Panc1 (cell line): ENCODE measurements around the gene TECR. TPM values are rescaled to one million over a fixed set of nuclear protein-coding genes. Genes with fewer than 3 reads are reported as not detected.
"Not testable (repeated sequence)": the region's sequence is repeated elsewhere in the genome, so short reads cannot be mapped to it uniquely, and the experiment has no call there.

Source experiments
- ATAC-seq: fragments of 200-7000 bp; cut with Tn5 transposase; 2 replicates; pipeline ENCODE4 v1.9.1; 2020; ENCODE audit warnings: mild to moderate bottlenecking, moderate library complexity
- BruUV-seq: library from RNA; stranded (reverse); fragments of 400-500 nt; replicated peaks from 2 replicates; lab custom pipeline; 2021; lab: Mats Ljungman, UMichigan
- CTCF ChIA-PET: fragments of 300-600 bp; sonication (Branson Sonifier 250); formaldehyde crosslinking; loops from one replicate; lab custom pipeline; 2022; ENCODE audit warnings: antibody characterized with exemption; lab: Charles Lee
- POLR2A ChIA-PET: fragments of 300-600 bp; sonication (Branson Sonifier 250); formaldehyde crosslinking; loops from one replicate; lab custom pipeline; 2022; ENCODE audit warnings: antibody characterized with exemption; lab: Charles Lee
- DNase-seq: peaks from one replicate; pipeline ENCODE4 v3.0.0-alpha.2; 2010; ENCODE audit warnings: low read depth, low spot score
- H3K27ac ChIP-seq: 2 replicates; pipeline ENCODE4 v1.5.1; 2011; ENCODE audit warnings: mild to moderate bottlenecking, low read length, inconsistent platforms
- H3K27me3 ChIP-seq: fragments of 200-500 bp; sonication (Bioruptor generic); 2 replicates; pipeline ENCODE4 v1.6.0; 2014; ENCODE audit warnings: low read length, inconsistent platforms; ENCODE audit not compliant: control insufficient read depth, insufficient read depth
- H3K36me3 ChIP-seq: fragments of 200-500 bp; sonication (Bioruptor generic); 2 replicates; pipeline ENCODE4 v1.5.1; 2014; ENCODE audit warnings: inconsistent platforms, mild to moderate bottlenecking, low read length, moderate library complexity; ENCODE audit not compliant: control insufficient read depth, insufficient read depth
- H3K4me1 ChIP-seq: 2 replicates; pipeline ENCODE4 v1.5.1; 2011; ENCODE audit warnings: inconsistent platforms, mild to moderate bottlenecking, low read length, moderate library complexity; ENCODE audit not compliant: control insufficient read depth, insufficient read depth
- H3K4me3 ChIP-seq, 2 experiments: 2 replicates each; pipeline ENCODE4 v1.5.1; 2011 to 2012; ENCODE audit warnings: low read depth in 2 of 2, low read length in 2 of 2, mild to moderate bottlenecking in 2 of 2, inconsistent platforms in 1 of 2, moderate library complexity in 1 of 2
- H3K9me3 ChIP-seq: fragments of 200-500 bp; sonication (Bioruptor generic); 2 replicates; pipeline ENCODE4 v1.5.1; 2014; ENCODE audit warnings: low read depth, mild to moderate bottlenecking, inconsistent platforms, low read length, moderate library complexity; ENCODE audit not compliant: control insufficient read depth, insufficient read depth
- POLR2AphosphoS5 ChIP-seq: IDR thresholded peaks from 2 replicates; pipeline ENCODE4 v1.6.1; 2012; ENCODE audit warnings: mild to moderate bottlenecking, low read depth, low read length, moderate library complexity
- SIN3A ChIP-seq: IDR thresholded peaks from 2 replicates; pipeline ENCODE4 v1.6.1; 2012; ENCODE audit warnings: low read depth, mild to moderate bottlenecking, low read length, moderate library complexity, borderline replicate concordance; ENCODE audit not compliant: insufficient read depth
- TCF7L2 ChIP-seq: IDR thresholded peaks from 2 replicates; pipeline ENCODE4 v1.6.1; 2011; ENCODE audit warnings: mild to moderate bottlenecking, low read depth, low read length, inconsistent platforms
- in situ Hi-C: cut with HindIII; loops from 2 replicates; pipeline ENCODE4 v1.10.0; 2016; ENCODE audit warnings: low sequenced_read_pairs, low pct_unique_long_range_greater_than_20kb
- intact Hi-C: fragments of 100-400 bp; cut with micrococcal nuclease; formaldehyde crosslinking; loops from one replicate; pipeline ENCODE4 v1.10.0; 2022; ENCODE audit not compliant: unreplicated experiment
- total RNA-seq: library from RNA; stranded (reverse); gene quantifications from one replicate; pipeline ENCODE4 v1.2.1, GENCODE V29; 2021; ENCODE audit not compliant: unreplicated experiment
- TF ChIP-seq, protein P1 (sequence below): fragments of 450-650 bp; IDR thresholded peaks from 2 replicates; pipeline ENCODE4 v1.5.1; 2017; ENCODE audit warnings: mild to moderate bottlenecking
- TF ChIP-seq, protein P2 (sequence below), 2 experiments: IDR thresholded peaks; 2 replicates each; pipeline ENCODE4 v1.6.1; 2011 to 2012; ENCODE audit warnings: low read depth in 2 of 2, control low read depth in 1 of 2, low read length in 1 of 2, mild to moderate bottlenecking in 1 of 2, moderate library complexity in 1 of 2; ENCODE audit not compliant: insufficient read depth in 1 of 2

Gene TECR
- total RNA-seq, 1 experiment from 2014 or later: 233 TPM

DNA sequence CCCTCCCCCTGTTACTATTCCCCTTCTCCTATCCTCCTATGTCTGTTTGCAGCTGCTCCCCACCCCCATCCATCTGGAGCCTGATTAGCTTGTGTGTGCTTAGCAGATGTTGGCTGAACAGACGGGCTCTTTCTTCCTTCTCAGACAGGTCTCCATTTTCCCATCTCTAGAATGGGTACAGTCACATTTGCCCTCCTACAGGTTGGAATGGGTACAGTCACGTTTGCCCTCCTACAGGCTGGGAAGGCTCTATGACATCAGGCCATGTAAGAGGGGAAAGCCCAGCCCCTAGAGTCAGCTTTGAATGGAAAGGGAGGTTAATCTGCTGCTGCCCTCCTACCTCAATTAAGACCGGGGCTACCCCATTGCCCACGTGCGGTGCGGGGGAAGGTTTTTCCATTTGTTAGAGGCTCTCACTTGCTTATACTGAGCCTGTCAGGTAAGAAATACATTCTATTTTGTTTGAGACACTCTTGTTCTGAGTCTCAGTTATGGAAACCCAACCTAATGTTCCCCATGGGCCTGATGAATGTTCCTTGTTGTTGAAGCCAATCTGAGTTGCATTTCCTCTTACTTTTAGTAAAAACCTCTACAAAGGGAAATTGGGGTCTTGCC is 51.3 kb downstream of the TECR start:
- ATAC-seq: no peak
- POLR2A ChIA-PET: no interaction called here
- TF ChIP-seq, protein P1, sequence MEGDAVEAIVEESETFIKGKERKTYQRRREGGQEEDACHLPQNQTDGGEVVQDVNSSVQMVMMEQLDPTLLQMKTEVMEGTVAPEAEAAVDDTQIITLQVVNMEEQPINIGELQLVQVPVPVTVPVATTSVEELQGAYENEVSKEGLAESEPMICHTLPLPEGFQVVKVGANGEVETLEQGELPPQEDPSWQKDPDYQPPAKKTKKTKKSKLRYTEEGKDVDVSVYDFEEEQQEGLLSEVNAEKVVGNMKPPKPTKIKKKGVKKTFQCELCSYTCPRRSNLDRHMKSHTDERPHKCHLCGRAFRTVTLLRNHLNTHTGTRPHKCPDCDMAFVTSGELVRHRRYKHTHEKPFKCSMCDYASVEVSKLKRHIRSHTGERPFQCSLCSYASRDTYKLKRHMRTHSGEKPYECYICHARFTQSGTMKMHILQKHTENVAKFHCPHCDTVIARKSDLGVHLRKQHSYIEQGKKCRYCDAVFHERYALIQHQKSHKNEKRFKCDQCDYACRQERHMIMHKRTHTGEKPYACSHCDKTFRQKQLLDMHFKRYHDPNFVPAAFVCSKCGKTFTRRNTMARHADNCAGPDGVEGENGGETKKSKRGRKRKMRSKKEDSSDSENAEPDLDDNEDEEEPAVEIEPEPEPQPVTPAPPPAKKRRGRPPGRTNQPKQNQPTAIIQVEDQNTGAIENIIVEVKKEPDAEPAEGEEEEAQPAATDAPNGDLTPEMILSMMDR: no peak
- TF ChIP-seq SIN3A: no peak
- TF ChIP-seq POLR2AphosphoS5: no peak
- no peak for TF ChIP-seq TCF7L2
- TF ChIP-seq, protein P2, sequence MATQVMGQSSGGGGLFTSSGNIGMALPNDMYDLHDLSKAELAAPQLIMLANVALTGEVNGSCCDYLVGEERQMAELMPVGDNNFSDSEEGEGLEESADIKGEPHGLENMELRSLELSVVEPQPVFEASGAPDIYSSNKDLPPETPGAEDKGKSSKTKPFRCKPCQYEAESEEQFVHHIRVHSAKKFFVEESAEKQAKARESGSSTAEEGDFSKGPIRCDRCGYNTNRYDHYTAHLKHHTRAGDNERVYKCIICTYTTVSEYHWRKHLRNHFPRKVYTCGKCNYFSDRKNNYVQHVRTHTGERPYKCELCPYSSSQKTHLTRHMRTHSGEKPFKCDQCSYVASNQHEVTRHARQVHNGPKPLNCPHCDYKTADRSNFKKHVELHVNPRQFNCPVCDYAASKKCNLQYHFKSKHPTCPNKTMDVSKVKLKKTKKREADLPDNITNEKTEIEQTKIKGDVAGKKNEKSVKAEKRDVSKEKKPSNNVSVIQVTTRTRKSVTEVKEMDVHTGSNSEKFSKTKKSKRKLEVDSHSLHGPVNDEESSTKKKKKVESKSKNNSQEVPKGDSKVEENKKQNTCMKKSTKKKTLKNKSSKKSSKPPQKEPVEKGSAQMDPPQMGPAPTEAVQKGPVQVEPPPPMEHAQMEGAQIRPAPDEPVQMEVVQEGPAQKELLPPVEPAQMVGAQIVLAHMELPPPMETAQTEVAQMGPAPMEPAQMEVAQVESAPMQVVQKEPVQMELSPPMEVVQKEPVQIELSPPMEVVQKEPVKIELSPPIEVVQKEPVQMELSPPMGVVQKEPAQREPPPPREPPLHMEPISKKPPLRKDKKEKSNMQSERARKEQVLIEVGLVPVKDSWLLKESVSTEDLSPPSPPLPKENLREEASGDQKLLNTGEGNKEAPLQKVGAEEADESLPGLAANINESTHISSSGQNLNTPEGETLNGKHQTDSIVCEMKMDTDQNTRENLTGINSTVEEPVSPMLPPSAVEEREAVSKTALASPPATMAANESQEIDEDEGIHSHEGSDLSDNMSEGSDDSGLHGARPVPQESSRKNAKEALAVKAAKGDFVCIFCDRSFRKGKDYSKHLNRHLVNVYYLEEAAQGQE (IDR thresholded peaks at IDR 0.05; ENCODE audit: insufficient read depth in 1 of 2, low read depth in 2 of 2, low read length in 1 of 2): no peak
- H3K27ac ChIP-seq: no peak overlapping the region
- no peak overlapping the region for H3K4me3 ChIP-seq
- H3K9me3 ChIP-seq: no peaks in the 10 kb centered on the region
- DNase-seq: no peak
- BruUV-seq: no TSS peak
- in situ Hi-C loops (no loop called here), intact Hi-C loops (no loop called here)
- CTCF ChIA-PET: no interaction called here
- H3K36me3 ChIP-seq: no peaks in the 10 kb centered on the region
- no peaks in the 10 kb centered on the region for H3K27me3 ChIP-seq
- no peaks in the 10 kb centered on the region for H3K4me1 ChIP-seq

DNA sequence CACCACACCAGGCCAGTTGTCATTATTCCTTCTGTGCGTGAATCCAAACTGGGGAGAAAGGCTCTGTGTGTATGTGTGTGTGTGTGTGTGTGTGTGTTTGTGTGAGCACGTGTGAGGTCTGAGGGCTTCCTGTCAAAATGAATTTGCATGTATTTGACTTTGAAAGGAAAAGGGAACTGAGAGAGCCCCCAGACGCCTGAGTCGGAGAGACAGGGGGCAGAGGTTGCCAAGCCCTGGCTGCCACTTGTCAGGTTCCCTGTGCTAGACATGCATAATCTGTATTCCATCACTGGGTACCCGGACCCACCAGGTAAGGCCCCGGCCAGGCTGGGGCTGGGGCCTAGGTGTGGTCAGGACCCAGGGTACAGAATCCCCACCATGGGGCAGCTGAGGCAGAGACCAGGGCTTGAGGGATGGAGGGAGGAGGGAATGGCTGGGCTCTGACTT is 53.5 kb downstream of the TECR start, which contains the start of gene CLEC17A:
Gene CLEC17A, plus strand, starts transcription at position 191 of the 447 bp plus-strand sequence. Its CDS starts 77 bp downstream, at position 268.
- CTCF ChIA-PET: no interaction called here
- POLR2A ChIA-PET: no interaction called here
- H3K27ac ChIP-seq: no peak within 1 kb of the TSS
- no peak for DNase-seq
- H3K36me3 ChIP-seq: no peaks in the 10 kb centered on the region
- H3K9me3 ChIP-seq: no peaks in the 10 kb centered on the region
- no peak for ATAC-seq
- BruUV-seq: no TSS peak
- no peak for TF ChIP-seq TCF7L2
- no peak for TF ChIP-seq POLR2AphosphoS5
- TF ChIP-seq, protein P2 (IDR thresholded peaks at IDR 0.05; ENCODE audit: insufficient read depth in 1 of 2, low read depth in 2 of 2, low read length in 1 of 2): no peak
- TF ChIP-seq SIN3A: no peak
- TF ChIP-seq, protein P1: no peak
- H3K4me1 ChIP-seq: no peaks in the 10 kb centered on the region
- in situ Hi-C loops (no loop called here), intact Hi-C loops (no loop called here)
- no peak within 1 kb of the TSS for H3K4me3 ChIP-seq
- no peaks in the 10 kb centered on the region for H3K27me3 ChIP-seq

DNA sequence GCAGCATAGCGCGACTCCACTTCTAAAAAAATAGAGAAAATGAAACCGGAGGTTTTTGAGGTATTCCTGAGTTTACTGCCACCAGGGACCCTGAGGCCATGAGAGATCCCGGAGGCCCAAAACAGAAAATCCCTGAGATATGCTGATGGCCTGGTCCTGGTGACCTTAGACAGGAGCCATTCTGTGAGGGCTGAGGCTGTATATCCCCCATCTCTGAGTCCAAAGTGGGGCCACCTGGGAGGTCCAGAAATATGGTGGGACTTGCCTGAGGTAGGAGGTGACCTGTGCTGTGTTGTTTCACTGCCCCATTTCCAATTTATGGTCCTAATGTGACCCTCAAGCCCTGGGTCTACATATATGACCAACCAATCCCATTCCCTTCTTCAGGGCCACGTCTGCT is 55.0 kb downstream of the TECR start:
- H3K9me3 ChIP-seq, H3K36me3 ChIP-seq, H3K4me3 ChIP-seq, POLR2A ChIA-PET, intact Hi-C loops, H3K4me1 ChIP-seq, H3K27me3 ChIP-seq, in situ Hi-C loops, H3K27ac ChIP-seq, ATAC-seq, DNase-seq, BruUV-seq: not testable (repeated sequence)
- CTCF ChIA-PET: interaction anchor here (0.6 kb wide), 1 partner anchor 48 kb away, joined by 4 read pairs; no protein-coding TSS in a partner anchor
